Activated CD4-positive, alpha-beta T cell treated with anti-CD3 and anti-CD28 coated beads for 48 hours (primary cell): Measurements from ENCODE around the gene FBXL19.
"Not testable (repeated sequence)": the region's sequence is repeated elsewhere in the genome, so short reads cannot be mapped to it uniquely, and the experiment has no call there.

Experiments
- DNase-seq: peaks from one replicate; pipeline ENCODE4 v3.0.0-alpha.2; 2020

The FBXL19 gene, protein sequence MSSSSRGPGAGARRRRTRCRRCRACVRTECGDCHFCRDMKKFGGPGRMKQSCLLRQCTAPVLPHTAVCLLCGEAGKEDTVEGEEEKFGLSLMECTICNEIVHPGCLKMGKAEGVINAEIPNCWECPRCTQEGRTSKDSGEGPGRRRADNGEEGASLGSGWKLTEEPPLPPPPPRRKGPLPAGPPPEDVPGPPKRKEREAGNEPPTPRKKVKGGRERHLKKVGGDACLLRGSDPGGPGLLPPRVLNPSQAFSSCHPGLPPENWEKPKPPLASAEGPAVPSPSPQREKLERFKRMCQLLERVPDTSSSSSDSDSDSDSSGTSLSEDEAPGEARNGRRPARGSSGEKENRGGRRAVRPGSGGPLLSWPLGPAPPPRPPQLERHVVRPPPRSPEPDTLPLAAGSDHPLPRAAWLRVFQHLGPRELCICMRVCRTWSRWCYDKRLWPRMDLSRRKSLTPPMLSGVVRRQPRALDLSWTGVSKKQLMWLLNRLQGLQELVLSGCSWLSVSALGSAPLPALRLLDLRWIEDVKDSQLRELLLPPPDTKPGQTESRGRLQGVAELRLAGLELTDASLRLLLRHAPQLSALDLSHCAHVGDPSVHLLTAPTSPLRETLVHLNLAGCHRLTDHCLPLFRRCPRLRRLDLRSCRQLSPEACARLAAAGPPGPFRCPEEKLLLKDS

DNA sequence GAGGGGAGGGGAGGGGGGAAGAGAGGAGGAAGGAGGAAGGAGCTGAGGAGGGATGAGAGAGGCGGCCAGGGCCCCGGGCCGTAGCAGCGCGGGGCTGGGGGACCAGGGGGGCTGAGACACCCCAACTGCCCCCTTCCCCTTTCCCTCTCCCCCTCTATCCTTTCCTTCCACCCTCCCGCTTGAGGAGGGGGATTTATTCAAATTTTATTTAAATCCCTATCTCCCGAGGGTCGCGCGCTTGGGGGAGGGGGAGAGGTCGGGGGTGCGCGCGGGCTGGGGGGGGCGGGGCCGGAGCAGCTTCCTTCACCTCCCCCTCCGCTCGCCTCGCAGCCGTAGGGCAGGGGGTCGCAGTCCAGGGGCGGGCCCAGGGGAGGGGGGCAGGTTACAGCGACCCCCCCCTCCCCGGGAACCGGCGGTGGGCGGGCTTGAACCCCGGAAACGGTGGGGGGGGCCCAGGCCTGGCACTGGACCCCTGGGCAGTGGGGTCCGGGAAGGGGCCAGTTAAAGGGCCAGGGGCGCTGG lies at the start of gene FBXL19:
Gene FBXL19, plus strand, starts transcription at position 19 of the 522 bp plus-strand sequence. CDS start 2,183 bp downstream, outside the sequence.
- no peak for DNase-seq

DNA sequence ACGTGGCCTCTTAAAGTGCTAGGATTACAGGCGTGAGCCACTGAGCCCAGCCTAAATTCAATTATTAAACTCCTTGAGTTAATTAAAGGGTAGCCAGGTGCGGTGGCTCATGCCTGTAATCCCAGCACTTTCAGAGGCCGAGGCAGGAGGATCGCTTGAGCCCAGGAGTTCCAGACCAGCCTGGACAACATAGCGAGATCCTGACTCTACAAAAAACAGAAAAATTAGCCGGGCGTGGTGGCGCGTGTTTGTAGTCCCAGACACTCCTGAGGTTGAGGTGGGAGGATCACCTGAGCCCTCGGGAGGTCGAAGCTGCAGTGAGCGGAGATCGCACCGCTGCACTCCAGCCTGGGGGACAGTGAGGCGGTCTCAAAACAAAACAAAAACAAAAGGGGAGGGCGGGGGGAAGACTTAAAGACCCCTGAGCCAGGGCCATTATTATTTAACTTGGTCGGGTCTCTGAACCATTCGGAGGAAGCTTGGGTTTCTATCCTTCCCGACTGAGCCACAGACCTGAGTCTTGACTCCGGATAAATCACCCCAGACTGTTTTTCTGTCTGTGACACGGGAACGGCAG lies 49.0 kb upstream of the FBXL19 start:
- DNase-seq: no peak

DNA sequence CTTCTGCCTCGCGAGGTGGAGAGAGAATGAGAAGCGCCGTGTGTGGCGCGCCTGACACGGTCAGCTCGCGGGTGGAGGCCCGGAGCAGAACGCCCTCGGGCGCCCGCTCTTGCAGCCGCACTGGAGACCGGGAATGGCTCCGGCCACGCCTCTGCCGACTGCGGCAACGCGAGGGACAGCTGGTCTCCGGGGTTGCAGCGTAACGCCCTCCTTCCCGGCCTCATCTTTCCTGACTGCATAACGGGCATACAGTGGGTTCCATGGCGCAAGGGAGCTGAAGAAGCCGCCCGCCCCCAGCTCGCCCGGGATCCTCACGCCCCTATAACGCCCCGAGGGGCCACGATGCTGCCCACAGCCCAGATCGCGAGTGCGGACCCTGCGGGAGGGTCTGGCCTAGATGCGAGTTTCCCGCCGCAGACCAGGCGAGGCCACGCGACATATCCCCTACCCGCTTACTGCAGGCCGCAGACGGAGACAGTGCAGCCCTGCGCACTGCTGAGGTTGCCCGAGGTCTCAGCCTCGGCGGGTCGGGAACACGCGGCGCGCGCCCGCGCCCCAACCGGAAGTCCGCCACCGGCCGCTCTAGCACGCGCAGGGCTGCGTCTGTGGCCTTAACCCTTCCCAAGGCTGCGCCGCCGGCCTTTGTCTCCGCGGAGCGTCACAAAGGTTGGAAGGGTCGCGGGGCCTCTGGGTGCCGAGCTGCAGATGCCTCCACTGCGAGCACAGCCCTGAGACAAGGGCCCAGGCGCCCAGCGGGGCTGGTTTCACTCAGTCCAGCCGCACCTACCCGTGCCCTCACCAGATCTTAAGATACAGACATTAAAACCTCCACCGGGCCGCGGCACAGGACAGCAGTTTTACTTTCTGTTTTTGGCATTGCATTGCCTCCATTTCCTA lies 48.3 kb upstream of the FBXL19 start:
- peak; percentile 93 for DNase-seq

DNA sequence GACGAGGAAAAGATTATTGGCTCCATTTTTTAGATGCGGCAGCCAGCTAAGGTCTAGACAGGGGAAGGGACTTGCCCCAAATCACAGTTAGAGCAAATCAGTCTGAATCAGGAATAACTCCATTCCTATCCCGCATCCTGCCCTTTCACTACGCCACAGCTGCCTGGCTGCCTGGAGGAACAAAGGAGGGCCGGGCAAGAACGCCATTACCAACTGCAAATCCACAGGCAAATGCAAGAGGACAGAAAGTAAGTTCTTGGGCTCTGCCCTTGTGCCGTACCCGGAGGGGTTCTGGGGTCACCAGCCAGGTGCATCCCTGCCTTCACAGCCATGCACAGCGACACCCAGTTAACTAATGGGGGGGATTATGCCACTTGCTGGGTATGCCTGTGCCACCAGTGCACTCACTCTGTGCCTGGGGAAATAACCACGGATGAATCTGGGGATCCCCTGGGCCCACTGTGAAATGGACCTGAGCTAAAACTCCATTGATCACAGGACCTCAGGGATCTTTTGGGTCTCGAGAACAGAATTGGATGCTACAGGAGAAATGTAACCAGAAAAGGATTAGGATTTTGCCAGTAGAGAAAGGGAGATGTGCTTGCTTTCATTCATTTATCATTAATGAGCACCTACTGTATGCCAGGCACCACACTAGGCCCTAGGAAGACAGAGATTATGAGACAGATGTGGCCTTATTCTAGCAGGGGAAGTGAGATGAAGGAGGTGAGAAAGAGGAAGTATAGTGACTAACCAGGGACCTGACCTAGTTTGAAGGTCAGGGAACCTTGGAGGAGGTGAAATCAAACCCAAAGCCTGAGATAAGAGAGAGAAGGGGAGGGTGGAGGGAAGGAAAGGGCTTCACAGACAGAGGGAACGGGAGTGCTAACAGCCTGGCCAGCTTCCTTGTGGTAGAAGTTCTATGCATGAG lies 47.2 kb upstream of the FBXL19 start:
- DNase-seq: peak; percentile 29

DNA sequence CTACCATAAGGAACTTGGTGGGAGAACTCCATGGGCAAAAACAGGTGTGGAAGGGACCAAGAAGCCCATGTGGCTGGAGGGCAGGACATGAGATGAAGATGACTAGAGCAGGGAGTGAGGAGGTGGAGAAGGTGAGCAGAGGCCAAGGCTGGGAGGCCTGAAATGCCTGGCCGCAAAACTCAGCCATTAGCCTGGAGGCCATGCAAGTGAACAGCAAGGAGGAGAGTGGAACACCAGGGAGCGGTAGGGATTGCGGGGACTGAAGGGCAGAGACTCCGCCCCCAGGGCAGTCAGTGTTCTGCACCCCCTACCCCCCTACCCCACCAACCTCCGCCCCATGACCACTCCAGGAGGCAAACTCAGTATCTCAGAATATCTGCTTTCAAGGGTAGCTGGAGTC lies 46.5 kb upstream of the FBXL19 start:
- no peak for DNase-seq

DNA sequence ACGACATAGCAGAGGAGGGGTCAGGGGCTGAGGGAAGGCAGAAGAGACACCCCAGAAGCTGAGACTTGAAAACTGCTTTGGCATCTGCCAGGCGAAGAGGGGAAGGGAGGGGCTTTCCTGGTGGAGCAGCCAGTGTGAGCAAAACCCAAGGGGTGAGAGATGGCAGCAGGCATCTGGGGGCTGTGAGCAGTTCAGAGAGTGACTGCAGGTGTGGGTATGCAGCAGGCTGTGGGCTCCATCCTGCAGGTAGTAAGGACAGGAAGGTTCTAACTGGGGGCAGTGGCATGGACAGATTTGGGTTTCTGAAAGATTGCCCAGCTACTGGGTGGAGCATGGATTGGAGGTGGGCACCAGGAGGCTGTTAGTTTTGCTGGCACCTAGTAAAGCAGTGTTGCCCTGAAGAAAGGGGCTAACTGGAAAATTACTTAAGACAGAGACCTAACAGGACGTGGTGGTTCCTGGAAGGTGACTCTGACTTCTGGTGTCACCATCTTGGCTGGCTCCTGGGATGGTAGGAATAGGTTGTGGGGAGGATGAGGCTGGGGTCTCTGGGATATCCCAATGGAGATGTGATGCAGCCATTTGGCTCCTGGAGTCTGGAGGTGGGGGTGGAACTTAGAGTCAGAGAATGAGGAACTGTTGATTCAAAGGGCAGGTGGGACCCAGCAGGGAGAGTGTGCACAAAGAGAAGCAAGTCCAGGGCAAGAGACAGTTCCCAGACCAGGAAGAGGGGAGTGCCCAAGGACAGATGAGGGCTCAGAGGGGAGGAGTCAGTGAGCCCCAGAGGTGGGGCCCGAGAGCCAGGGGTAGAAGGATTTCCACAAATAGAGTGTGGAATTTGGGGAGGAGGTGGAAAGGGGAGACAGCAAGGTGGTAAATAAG lies 40.7 kb upstream of the FBXL19 start:
- no peak for DNase-seq

DNA sequence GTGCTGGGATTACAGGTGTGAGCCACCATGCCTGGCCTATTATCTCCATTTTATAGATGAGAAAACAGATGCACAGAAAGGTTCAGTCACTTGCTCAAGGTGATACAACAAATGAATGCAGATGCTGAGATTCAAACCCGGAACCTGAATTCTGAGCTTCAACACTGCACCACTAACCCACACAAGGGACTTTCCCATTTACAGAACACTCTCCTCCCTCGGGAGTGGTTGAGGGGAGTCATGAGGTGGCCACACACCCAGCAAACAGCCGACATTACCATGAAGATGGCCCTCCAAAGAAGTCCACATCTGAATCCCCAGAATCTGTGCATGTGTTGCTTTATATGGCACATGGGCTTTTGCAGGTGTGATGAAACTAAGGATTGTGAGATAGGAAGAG lies 38.6 kb upstream of the FBXL19 start:
- no peak for DNase-seq

DNA sequence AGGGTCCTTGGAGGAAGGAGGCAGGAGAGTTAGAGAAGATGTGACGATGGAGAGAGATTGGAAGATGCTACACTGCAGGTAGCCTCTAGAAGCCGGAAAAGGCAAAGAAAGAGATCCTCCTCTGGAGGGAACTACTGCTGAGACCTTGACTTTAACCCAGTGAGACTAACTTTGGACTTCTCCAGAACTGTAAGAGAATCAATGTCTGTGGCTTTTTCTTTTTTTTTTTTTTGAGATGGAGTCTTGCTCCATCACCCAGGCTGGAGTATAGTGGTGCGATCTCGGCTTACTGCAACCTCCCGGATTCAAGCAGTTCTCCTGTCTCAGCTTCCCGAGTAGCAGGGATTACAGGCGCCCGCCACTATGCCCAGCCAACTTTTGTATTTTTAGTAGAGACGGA lies 38.2 kb upstream of the FBXL19 start:
- no peak for DNase-seq

DNA sequence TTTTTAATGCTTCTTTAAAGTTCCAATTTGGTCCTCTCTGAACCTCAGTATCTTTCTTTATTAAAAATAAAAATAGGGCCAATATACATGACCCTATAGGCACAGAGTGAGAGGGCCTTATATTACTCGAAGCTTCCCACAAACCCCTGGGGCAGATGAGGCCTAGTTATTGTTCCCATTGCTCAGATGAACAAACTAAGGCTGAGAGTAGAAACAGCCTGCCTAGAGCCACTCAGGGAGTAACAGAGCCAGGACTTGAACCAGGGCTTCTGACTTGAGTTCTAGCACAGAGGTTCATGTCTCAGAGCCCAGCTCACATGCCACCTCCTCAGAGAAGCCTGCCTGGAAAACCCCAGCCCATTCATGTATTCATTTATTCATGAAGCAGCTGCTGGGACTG lies 37.2 kb upstream of the FBXL19 start:
- no peak for DNase-seq

DNA sequence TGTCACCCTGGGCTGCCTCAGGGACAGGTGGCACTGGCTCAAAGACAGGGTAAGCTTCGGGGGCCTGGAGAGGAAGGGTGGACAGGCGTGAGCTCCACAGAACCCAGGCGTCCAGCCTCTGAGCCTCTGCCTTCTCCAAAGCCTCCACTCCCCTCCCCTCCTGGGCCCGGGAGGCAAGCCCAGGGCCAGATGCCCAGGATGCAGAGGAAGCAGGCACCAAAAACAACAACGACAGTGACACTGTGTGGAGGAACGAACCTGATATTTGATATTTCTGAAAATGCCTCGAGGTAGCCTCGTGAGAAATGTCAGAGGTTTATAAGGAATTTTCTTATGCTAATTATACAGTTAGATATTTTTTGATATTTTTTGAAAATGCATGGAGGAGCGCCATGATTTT lies 35.4 kb upstream of the FBXL19 start:
- DNase-seq: no peak

DNA sequence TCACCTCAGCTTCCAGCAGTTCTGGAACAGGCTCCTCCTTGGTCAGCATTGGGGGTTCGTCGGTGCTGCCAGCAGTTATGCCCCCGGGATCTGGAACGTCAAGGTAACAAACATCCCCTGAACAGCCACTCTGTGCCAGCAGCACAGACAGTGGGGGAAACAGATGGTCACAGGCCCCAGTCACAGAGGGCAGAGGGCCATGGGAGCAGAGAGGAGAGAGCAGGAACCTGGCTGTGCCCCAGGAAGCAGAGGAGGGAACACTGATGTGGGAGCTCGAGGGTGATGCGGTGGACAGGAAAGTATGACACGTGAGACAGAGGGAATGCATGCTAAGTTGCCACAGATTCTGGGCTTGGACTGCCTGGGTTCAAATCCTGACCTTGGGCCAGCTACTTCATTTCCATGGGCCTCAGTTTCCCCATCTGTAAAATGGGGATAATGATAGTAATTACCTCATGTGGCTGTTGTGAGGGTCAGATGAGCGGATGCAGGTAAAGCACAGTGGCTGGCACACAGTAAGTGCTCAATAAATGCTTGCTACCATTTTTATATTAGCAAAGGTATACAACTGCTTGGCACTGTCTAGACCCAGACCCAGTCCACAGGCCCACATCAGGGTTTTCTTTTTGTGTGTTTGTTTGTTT lies 34.4 kb upstream of the FBXL19 start:
- no peak for DNase-seq

DNA sequence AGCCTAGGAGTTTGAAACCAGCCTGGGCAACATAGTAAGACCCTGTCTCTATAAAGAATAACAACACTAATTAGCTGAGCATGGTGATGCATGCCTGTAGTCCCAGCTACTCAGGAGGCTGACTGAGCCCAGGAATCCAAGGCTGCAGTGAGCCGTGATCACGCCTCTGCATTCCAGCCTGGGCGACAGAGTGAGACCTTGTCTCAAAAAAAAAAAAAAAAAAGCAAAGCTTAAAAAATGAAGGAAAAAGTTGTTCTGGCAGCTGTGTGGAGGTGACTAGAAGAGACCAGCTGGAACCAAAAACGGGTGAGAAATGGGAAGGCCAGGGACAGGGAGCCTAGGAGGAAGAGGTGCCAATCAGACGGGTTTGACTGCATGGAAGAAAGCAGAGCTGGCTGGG lies 33.7 kb upstream of the FBXL19 start:
- DNase-seq: no peak

DNA sequence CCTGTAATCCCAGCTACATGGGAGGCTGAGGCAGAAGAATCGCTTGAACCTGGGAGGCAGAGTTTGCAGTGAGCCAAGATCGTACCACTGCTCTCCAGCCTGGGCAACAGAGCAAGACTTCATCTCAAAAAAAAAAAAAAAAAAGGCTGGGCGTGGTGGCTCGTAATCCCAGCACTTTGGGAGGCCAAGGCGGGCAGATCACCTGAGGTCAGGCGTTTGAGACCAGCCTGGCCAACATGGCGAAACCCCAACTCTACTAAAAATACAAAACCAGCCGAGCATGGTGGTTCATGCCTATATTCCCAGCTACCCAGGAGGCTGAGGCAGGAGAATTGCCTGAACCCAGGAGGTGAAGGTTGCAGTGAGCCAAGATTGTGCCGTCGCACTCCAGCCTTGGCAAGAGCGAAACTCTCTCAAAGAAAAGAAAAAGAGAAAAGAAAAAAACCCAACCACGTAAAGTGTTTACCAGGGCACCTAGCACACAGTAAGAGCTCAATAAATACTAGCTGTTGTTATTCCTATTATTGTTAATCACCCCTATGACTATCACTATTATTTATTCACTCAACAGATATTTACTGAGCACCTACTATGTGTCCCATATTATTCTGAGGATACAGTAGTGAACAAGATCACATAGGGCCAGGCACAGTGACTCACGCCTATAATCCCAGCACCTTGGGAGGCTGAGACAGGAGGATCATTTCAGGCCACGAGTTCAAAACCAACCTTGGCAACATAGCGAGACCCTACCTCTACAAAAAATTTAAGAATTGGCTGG lies 32.1 kb upstream of the FBXL19 start:
- not testable (repeated sequence) for DNase-seq

DNA sequence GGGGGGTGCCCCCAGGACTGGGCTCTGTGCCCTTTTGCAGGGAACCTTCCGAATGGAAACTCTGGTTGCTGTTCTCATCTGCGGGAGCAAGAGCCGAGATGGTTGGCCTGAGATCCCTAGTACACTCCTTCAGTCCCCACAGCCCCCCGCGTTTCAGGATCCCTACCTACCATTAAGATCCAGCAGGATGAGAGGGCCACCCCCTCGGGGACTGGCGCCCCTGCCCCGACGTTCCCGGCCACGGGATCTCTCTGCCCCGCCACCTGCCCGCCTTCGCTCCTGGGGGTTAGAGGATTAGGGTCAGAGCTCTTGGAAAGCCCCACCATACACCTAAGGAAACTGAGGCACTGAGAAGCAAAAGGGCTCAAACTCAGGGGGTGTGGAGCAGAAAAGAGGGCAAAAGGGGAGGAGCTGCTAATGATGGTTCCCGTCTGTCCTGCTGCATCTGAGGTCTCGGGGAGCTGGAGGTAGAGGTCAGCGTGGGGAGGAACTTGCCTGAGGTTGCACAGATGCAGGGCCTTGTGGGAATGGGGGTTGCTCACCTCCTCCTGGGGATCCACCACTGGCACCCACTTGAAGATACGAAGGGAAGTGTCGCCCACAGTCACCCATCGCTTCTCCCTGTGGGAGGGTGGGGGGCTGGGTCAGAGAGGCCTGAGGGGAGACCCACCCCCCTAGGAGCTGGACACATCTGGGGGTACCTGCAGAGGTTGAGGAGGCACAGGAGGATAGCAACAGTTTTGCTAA lies 30.5 kb upstream of the FBXL19 start:
- no peak for DNase-seq

DNA sequence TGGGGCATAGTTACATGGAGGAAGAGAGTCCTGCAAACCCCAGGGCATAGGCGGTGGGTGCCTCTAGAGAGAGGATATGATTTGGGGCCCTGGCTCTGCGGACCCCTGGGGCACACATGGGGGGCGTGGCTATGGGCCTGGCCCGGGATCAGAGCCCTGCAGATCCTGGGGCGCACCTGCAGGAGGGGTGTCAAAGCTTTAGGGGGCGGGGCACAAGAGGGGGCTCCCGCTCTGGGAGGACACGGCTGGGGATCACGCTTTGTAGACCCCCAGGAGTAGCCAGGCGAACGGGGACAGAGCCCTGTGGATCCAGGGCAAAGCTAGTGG lies 30.0 kb upstream of the FBXL19 start:
- DNase-seq: peak; percentile 25

DNA sequence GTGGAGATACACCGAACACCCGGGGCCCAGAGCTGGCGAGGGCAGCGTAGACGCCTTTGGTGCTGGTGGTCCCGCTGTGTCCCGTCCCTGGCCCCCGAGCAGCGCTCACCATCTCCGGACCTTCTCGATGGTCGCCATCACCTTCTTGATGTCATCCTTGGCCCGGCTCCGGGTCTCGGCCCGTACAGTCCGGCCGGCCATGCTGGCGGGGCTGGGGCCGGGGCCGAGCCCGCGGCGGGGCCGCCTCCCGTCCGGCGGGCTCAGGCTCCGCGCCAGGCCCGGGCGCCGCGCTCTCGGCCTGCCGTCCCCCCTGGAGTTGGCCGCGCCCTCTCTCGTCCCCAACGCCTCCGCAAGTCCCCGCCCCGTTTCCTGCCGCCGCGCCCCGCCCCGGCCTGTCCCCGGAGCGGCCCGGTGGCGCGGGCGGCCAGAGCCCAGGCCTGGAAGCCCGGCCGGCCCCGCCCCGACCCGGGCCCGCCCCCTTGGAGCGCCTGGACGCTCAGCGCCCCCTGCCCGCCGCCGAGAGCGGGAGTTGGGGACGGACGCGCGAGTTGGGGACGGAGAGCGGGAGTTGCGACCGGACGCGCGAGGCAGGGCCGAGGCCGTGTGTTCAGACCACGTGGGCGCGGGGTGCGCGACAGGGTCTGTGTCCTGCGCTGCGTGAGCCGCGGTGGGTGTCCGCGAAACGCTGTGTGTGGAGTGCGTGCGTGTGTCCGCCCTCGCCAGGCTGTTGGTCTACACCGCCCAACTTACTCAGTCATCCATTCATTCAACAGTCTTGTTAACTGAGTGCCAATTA lies 29.4 kb upstream of the FBXL19 start, which contains the start of gene BCL7C:
Gene BCL7C, minus strand, starts transcription at position 334 of the 796 bp plus-strand sequence. Its CDS starts 133 bp downstream, at position 201.
- peak; percentile 88 for DNase-seq

DNA sequence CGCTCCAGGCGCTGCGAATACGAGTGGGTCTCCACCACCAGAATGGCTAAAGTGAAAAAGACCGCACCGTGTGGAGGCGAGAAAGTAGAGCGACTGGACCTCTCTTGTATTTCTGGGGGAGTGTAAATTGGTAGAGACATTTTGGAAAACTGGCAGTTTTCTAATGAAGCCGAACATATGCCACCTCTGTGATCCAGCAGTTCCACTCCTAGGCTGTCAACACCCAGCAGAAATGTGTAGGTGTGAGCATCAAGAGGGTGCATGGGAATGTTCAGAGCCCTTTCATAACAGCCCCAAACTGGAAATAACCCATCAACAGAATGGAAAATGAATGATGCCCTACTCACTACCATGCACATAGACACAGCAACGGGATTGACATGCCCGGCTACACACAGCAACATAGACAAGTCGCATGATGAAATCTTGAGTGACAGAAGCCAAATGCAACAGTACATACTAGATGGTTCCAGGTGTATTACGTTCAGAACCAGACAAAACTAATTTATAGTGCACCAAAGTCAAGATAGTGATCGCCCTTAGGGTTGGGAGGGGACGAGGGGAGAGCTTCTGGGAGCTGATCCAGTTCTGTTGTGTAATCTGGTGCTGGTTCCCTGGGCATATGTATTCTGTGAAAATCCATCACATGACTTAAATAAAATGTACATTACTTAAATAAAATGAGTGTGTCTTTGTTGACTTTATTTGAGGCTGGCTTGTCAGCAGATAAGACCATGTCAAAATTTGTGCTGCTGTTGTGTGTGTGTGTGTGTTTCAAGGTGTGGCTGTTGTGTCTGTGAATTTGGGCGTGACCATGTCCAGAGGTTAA lies 28.6 kb upstream of the FBXL19 start:
- no peak for DNase-seq
